Left hindlimb (tissue), 1 donor: Measurements from ENCODE around the gene NDE1.
A peak's percentile ranks its signal among the peaks of the same experiment; 100 is the strongest.
"Not testable (repeated sequence)": the region's sequence is repeated elsewhere in the genome, so short reads cannot be mapped to it uniquely, and the experiment has no call there.

ENCODE experiments used
- DNase-seq: peaks from one replicate; pipeline ENCODE4 v3.0.0-alpha.2; 2018

NDE1 gene

GRCh38 chr16:15621456-15621855 is 28.6 kb upstream of the NDE1 start:
- DNase-seq: no peak

DNA sequence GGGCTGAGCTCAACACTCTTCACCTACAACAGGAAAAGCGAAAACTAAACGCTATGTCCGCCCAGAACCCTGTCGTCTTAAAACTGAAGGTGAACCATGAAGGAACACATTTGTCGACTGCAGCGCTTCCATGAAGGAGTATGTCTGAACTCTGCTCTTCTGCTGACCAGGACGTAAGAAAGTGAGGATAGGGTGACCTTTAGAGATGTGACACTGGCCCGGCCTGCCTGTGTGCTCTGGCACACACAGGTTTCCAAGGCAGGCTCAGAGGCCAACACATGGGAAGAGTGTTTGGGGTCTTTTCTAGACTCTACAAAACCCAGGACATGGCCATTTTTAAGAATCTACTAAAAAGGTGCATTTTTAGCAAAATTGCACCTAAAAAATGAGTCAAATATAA is 28.2 kb upstream of the NDE1 start:
- no peak for DNase-seq

DNA sequence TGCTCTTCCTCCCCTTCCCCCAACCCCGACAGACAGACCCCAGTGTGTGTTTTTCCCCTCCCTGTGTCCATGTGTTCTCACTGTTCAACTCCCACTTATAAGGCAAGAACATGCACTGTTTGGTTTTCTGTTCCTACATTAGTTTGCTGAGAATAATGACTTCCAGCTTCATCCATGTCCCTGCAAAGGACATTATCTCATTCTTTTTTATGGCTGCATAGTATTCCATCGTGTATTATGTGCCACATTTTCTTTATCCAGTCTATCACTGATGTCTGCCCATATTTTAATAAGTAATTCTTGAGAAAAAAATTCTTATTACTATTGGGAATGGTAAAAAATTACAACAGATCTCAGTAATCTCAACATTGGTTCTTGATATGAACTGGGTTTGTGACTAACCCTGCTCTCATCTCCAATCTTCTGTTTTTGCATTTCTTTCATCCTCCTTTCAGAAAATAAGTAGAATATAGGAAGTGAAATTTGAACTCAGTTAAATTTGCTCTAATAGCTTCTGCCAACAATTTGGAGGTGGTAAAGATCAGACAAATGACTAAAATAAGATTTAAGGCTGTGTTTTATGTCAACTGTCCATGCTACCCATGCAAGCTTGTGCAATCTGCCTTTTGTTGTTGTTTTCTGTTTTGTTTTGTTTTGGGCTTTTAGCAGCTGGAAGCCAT is 18.2 kb upstream of the NDE1 start:
- DNase-seq: no peak

DNA sequence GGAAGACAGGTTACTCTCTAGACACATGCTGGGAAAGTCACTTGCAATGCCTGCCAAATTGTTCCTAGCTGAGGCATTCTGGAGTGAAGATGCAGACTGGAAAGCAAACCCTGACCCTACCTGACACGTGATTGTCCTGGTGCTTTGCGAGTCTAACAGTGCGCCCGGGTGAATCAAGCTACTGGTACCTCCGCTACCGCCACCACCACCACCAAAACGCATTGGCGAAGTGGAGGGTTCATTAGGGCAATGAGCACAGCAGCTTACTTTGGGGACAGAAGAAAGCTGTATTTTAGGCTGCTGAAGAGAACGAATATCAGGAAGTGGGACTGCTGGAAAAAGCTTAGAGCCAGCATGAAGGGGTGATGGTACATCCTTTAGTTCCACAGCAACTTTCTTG is 14.1 kb upstream of the NDE1 start:
- DNase-seq: no peak

DNA sequence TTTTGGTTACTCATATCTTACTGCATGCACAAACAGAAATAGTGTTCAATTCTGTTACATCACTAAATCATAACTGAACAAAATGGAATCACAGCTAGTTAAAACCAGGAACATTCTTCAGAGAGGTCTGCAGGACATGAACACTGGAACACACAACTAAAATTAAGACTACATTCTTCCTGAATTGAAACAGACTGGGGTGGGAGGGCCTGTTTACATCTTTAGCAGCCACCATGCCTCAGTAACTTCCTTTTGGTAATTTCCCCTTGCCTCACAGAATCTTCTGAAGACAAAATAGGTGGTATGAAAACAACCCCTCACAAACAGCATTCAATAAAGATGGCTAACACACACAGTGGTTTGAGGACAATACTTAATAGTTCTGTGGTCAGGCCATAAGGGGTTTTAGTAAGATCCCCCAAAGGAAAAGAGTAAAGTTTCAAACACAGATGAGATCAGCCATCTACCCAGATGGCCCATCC is 13.6 kb upstream of the NDE1 start:
- no peak for DNase-seq

- no peak for DNase-seq
Observed at GRCh38 chr16:15639061-15639568, 10.9 kb upstream of the NDE1 start.

DNA sequence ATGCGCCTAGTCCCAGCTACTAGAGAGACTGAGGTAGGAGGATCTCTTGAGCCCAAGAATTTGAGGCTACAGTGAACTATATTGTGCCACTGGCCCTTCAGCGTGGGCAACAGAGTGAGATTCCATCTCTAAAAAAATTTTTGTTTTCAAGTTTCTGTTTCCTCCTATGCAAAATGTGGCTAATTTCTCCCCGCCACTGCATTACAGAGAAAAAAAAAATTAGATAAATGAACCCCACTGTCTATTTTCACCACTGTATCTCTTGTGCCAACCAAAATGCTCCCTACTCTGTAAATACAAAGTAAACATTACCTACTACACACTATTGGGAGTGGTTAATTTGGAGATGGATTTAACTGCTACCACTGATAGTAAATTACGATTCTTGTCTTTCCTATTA is 9.1 kb upstream of the NDE1 start:
- DNase-seq: no peak

DNA sequence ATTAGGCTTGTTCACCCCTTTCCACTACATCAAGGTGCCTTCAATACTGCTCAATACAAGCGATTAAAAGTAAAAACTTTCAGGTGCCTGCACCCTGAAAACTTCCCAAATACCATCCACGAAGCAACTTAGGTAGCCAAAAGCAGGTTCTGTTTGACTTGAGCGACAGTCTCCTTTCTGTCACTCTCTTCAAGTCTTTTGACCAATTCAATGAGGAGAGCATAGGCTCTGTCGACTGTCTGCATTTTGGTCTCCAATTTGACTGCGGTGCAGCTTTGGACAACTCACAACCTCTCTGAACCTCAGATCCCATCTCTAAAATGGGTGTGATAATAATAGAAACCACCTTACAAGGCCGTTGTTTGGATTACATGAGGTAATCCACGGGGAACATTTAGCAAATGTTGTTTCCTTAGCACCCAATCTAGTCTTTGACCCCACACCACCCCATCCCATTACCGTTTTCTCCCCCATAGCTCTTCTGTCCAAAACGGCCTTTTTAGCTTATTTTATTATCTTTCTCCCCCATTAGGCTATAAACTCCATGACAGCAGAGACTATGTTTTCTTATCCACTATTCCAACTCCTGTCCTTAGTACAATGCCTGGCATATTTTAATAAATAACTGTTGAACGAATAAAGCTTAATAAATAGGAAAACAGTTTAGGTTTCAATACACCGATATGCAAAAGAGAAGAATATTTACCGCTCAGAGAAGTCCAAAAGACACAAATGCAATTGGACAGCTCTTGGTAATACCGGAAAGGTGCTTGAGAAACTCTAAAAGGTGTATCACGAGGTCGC is 8.1 kb upstream of the NDE1 start:
- no peak for DNase-seq

GRCh38 chr16:15642557-15643047 is 7.4 kb upstream of the NDE1 start:
- no peak for DNase-seq

DNA sequence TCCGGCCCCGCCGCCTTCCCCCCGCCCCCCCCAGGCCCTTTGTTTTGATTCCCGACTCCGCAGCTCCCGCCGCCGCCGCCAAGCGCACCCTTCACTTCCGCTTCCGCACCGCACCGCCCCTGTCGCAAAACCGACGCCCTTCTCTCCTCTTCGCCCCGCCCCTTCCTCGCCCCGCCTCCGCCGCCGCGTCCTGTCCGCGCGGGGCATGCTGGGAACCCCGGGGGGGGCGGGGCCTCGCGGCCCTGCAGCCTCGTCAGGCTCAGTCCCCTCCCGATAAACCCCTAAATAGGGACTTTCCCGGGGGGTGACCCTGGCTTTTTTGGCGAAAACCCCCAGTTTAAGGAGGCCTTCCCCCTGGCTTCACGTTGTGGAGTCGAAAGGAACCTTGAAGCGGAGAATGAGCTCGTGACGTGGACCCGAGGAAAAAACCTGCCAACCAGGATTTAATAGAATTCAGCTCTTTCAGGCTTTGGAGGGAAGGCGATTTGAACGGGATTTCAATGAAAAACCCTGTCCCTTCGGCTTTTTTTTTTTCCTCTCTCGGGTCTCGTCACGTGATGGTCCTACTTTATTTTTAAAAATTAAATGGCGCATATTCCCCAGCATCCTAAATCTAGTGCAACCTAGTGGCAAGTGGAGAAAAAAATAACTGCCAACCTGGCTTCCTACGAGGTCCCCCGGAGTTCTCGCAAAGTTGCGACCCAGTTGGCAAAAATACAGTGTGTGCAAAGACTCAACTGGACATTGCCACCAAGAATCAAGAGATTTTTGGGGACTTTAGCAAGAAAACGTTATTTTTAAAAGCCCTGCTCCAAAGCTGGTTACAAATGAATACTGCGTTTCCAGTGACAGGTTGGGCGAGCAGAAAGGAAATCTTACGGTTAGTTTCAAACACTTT is 6.7 kb upstream of the NDE1 start, which contains the start of gene MARF1:
Gene MARF1 (minus strand): TSS at position 107 of the 898 bp plus-strand sequence. CDS start 3,921 bp downstream, outside the sequence.
- peak; percentile 98 for DNase-seq

- DNase-seq: no peak
Observed at GRCh38 chr16:15643946-15644250, 6.1 kb upstream of the NDE1 start.

GRCh38 chr16:15644267-15644961 is 5.6 kb upstream of the NDE1 start:
- DNase-seq: no peak

- DNase-seq: not testable (repeated sequence)
Observed at GRCh38 chr16:15644962-15645465, 5.0 kb upstream of the NDE1 start.

DNA sequence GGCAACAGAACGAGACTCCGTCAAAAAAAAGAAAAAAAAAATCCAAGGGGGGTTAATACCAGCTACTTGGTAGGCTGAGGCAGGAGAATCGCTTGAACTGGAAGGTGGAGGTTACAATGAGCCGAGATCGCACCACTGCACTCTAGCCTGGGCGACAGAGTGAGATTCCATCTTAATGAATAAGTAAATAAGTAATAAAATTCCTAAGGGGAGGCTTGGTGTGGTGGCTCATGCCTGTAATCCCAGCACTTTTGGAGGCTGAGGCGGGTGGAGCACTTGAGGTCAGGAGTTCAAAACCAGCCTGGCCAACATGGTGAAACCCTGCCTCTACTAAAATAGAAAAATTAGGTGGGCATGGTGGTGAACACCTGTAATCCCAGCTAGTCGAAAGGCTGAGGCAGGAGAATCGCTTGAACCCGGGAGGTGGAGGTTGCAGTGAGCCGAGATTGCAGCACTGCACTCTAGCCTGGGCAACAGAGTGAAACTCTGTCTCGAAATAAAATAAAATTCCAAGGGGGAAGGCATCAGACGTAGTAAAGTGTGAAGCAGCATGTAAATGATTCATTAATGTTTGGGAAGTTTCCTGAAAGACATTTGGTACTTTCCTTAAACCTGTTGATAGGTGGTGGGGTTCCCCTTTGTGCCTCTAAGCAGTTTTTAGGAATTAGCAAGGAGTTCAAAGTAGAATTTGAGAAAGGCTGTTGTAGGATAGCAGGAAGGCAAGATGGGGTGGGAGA is 3.3 kb upstream of the NDE1 start:
- not testable (repeated sequence) for DNase-seq

DNA sequence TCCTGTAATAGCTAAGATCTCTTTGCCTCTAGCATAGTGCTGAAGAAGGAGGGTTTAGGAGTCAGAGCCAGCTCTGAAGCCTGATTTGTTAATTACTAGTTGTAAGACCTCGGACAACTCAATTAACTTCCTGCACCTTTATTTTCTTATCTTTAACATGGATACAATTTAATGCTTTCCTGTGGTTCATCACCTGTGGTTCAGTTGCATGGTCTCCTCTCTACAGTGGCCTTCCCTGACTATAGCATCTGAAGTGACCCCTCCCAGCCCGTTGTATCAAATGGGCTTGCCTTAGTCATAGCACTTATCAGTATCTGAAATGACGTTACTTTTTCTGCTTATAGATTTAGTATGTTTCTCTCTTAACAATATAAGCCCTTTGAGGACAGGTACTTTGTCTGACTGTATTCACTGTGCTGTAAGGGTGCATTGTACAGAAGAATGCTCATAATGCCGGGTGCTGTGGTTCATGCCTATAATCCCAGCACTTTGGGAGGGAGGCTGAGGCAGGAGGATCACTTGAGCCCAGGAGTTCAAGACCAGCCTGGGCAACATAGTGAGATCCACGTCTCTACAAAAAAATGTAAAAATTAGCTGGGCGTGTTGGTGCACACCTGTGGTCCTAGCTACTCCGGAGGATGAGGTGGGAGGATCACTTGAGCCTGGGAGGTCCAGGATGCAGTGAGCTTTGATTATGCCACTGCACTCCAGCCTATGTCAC is 2.6 kb upstream of the NDE1 start:
- DNase-seq: no peak

DNA sequence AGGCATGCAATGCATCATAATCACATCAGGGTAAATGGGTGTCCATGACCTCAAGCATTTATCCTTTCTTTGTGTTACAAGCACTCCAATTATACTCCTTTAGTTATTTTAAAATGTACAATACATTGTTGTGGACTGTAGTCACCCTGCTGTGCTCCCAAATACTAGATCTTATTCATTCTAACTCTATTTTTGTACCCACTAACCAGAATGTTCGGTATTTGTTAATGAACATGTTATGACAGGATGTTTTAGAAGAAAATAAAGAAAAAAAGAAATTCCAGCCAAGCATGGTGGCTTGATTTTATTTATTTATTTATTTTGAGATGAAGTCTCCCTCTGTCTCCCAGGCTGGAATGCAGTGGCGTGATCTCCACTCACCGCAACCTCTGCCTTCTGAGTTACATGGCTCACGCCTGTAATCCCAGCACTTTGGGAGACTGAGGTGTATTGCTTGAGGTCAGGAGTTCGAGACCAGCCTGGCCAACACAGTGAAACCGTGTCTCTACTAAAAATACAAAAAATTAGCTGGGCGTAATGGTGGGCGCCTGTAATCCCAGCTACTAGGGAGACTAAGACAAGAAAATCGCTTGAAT is 1.8 kb upstream of the NDE1 start:
- no peak for DNase-seq

DNA sequence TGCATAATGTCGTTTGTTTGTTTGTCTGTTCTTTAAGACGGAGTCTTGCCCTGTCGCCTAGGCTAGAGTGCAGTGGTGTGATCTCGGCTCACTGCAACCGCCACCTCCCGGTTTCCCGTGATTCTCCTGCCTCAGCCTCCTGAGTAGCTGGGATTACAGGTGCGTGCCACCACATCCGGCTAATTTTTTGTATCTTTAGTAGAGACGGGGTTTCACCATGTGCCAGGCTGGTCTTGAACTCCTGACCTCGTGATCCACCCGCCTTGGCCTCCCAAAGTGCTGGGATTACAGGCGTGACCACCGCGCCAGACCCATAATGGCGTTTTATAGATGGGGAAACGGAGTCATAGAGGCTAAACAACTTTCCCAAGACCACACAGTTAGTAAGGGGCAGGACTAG is 734 bp upstream of the NDE1 start:
- DNase-seq: not testable (repeated sequence)

GRCh38 chr16:15649727-15650018 is 372 bp upstream of the NDE1 start:
- no peak for DNase-seq

GRCh38 chr16:15650698-15651171 is 690 bp downstream of the NDE1 start:
- DNase-seq: no peak

DNA sequence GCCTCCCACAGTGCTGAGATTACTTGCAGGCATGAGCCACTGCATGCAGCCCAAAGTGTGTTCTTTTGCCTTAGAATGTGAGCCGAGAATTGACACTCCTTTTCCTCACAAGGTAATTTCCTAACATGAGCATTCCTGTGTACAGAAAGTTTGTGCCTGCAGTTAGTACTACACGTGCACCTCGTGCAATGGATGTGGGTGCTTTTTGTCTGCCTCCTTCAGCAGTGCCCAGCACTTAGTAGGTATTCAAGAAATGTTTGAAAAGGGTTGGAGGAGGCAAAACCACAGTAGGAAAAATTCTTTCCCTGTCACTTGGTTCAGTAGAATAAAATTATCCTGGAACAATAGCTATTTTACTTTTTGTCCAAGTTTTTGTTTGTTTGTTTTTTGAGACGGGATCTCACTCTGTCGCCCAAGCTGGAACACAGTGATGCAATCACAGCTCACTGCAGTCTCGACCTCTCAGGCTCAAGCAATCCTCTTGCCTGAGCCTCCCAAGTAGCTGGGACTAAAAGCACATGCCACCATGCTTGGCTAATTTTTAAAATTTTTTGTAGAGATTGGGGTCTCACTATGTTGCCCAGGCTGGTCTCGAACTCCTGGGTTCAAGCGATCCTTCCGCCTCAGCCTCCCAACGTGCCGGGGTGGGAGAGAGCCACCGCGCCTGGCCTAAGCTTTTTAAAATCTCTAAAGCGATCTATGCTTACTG is 2.4 kb downstream of the NDE1 start:
- DNase-seq: no peak
